Femur (tissue), 1 donor: ENCODE results near the gene INPP5J.
"Not testable (repeated sequence)": the region's sequence is repeated elsewhere in the genome, so short reads cannot be mapped to it uniquely, and the experiment has no call there.

Experiments
- DNase-seq: peaks from one replicate; pipeline ENCODE4 v3.0.0-alpha.2; 2017

INPP5J gene

DNA sequence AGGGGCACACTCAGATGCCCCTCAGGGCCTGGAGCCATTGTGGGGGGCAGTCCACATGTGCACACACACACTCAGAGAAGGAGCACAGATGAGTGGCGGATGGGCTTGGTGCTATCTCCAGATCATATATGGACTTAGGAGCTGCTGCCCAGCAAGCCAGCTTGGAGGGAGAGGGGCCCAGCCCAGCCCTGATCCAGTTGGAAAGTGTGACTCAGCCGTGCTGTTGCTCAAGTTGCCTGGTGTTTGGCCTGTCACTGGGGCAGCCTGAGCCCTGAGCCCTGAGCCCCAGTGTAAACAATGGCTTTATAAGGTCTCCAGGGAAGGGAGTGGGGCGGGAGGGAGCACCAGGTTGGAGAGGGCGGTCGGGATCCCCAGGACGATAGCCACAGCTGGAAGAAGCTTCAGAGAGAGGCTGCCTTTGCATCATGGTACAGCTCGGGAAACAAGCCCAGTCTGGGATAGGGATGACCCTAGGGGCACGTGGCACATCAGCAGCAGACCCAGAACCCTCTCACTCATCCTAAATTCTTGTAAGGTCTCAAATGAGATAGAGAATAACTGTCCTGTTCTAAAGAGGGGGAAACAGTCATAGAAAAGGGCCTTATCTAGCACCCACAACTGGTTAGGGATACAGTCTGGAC, 20.2 kb upstream of the INPP5J start:
- DNase-seq = peak; percentile 51

DNA sequence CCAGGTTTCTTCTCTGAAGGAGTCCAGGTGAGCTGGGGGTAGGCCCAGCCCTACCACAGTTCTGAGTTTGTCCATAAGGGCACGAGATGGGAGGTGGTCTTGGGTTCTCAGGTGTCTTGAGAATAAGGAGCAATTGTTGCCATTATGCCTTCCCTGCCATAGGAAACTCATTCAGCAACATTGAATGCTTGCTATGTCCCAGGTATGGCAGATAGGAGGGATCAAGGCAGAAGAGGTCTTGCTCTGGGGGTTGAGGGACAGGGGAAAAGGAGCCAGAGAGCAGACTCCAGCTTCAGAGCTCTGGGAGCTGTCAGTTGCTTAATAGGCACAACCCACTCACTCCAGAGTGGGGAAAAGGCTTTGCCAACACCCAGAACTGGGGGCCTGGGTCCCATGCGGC, 19.7 kb upstream of the INPP5J start:
- no peak for DNase-seq

DNA sequence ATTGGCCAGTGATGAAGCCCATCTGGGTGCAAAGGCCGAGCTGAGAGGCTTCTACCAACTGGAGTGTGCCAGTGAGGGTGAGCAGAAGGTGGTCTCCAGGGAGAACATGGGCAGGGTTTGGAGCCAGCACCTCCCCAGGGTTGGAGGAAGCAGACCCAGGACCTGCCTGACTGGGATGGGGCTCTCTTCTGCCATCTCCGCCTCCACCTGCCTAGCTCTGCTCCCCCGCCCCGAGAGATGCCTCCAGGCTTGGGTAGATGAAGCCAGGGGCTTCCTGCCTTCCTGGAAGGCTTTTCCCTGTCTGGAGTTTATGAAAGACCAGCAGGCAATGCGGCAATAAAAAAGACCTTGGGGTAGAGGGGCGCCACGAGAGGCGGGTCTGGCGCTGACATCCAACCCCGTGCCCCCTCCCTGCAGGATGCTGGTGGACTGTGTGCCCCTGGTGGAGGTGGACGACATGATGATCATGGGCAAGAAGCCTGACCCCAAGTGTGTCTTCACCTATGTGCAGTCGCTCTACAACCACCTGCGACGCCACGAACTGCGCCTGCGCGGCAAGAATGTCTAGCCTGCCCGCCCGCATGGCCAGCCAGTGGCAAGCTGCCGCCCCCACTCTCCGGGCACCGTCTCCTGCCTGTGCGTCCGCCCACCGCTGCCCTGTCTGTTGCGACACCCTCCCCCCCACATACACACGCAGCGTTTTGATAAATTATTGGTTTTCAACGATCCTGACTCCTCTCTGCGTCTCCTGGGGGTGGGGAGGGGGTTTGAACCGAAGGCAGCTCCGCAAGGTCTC, 18.7 kb upstream of the INPP5J start:
- DNase-seq = peak; percentile 46

DNA sequence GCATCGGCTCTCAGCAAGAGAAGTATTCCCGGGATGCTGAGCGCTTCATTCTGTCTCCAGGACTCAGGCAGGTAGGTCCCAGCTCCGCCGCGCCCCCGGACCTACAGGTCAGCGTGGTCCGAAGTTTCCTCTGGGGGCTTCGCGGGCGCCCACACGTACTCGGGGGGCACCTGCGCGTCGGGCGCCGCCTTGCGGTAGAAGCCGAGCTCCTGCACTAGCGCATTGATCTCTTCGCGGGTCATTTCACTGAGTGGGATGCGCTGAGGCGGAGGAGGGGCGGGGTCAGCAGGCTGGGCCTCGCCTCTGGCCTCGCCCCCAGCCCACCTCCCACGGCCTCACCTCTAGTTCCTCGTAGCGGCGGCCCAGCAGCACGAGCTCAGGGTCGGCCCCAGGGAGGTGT, 17.9 kb upstream of the INPP5J start:
- DNase-seq = peak; percentile 48

DNA sequence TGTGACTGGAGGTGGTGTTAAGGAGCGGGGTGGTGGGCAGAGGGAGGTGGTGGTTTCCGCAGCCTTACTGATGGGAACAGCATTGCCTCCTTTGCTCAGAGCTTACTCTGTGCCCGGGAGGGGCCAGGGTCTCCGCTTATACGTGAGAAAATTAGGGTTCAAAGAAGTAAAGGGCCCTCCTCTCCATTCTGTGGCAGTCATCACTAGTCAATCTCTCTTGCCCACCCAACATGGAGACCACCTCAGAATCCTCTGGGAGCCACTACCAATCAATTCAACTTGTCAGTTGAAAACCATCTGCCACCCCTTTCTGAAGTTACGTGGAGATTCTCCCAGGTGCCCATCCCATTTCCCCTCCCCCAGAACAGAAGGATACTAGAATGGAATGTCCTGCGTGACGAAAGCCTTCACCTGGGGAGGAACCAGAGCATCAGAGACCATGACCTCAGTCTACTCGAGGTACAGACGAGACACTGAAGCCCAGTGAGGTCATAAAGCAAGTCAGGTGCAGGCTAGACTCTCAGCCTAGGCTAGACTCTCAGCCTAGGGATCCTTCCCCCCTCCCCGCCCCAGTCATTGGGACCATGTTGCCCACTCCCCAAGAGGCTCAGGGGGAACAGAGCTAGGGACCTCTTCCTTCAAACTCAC, 17.4 kb upstream of the INPP5J start:
- DNase-seq = no peak

DNA sequence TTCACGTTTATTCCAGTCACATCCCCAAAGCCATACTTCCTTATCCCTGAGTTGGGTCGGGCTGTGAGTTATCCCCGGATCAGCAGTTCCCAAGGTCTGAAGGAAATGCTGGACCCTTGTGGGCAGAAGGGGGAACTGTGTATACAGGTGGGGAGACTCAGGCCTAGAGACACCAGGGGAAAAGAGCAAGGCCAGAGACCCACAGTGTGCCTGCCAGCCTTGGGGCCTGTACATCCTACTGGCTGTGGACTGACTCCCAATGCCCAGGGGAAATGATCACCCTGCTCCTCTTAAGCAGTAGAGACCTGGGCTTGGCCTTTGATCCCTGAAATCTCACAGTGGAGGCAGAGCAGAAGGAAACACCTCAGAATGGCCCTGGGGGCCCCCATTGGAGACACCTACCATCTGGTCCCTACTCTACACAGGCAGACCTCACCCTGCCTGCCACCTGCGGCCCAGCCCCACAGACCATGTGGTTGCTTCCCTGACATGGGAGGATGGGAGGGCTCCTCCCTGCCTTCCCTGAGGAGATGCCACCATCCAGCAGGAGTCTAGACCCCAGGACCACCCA, 16.7 kb upstream of the INPP5J start:
- no peak for DNase-seq

DNA sequence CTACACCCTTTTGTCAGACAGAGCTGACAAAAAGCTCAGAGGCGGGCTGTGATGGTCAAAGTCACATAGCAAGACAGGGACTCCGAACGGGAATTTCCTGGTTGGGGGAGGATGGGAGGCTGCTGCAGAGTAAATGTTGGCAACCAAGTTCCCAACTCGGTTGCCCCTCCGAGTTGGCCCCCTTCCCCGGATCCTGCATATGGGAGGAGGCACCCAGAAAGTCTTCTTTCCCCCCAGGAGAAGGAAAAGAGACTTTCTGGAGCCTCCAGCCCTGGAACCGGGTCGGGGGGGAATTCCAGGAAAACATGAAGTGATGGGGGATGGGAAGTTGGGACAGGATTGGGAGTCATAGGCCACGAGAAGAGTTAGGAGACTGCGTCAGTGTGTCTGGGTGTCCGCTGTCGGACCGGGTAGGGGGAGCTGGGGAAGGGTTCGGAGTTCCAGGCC, 16.0 kb upstream of the INPP5J start:
- DNase-seq = peak; percentile 61

DNA sequence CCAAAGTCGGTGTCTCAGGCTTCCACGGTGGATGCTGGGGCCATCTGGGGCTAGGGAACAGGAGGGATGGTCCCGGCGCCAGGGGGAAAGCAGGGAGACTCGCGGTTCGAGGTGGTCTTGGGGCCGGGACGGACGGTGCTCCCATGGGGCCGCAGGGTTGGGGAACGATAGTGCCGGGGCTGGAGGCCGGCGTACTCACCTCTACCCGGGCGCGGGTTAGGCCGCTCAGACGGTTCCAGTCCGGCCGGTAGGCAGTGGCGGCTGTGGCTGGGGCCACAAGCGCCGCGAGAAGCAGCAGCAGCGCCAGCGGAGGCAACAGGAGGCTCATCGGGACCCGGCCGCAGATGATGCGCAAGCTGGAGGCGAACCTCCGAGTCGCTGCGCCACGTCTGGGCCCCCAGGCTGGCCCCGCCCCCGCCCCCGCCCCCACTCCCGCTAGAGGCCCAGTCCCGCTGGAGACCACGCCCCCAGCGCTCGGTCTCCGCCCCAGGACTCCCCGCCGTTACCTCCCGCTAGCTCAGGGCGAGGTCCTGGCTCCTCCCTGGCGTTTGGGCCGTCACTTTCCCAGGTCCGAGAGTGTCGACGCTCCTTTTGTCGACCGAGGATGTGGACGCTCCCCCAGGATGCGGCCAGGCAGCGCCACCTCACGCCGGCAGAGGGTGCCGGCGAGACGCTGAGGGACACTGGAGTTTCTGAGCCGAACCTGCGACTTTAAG, 15.4 kb upstream of the INPP5J start, which contains the start of gene SELENOM:
Gene SELENOM (minus strand): TSS at position 391 of the 716 bp plus-strand sequence. CDS start 63 bp downstream, at position 328.
- peak; percentile 98 for DNase-seq

DNA sequence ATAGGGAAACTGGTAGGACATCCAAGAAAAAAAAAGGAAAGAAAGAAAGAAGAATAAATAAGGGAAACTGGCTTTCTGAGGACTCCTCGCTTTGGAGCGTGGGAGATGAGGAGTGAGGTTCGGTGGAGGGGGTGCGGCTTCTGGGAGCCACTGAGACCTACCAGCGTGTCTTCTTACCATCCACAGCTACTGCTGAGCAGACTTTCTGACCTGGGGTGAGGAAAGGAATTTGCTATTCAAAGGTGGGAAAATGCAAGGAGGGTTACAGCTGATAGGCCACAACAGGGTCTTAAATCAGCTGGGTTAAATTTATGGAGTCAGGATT, 14.9 kb upstream of the INPP5J start:
- no peak for DNase-seq

DNA sequence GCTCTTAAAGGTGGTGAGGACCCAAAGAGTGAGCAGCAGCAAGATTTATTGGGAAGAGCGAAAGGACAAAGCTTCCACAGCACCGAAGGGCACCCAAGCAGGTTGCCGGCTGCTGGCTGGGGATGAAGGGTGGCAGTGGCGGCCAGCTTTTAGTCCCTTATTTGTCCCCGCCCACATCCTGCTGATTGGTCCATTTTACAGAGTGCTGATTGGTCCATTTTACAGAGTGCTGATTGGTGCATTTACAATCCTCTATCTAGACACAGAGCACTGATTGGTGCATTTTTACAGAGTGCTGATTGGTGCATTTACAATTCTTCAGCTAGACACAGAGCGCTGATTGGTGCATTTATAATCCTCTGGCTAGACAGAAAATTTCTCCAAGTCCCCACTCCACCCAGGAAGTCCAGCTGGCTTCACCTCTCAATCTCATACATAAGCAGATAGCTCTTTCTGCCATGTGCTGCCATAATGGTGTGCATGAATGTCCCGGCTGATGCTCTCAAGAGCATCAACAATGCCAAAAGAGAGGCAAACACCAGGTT, 10.1 kb upstream of the INPP5J start:
- not testable (repeated sequence) for DNase-seq

DNA sequence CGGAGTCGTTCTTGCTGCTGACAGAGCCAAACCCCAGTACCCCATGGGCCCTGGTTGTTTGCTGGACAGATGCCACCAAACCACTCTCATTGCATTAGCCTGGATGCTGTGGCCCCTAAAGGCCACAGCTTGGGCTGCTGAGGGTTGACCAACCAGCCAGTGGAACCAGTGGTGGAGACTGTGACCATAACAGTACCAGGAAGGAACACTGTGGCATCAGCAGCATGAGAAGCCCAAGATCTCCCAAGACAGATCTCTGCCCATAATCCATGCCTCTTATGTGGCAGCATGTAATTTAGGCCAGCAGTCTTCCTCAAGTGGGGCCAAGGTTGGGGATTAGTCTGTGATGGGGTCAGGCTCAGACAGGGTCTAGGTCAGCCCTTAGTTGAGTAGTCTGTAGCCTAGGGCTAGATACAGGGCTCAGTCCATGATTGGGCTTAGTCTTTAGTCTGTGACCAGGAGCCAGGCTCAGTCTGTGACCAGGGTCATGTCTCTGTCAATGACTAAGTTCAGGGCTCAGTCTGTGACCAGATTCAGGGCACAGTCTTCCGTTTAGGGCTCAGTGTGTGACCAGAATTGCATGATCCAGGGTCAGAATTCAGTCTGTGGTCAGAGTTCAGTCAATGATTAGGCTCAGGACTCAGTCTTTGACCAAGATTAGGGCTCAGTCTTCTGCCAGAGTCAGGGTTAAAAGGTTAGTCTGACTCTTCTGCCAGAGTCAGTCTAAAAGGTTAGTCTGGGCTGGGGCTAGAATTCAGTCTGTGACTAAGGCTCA, 4.5 kb upstream of the INPP5J start:
- DNase-seq = no peak

DNA sequence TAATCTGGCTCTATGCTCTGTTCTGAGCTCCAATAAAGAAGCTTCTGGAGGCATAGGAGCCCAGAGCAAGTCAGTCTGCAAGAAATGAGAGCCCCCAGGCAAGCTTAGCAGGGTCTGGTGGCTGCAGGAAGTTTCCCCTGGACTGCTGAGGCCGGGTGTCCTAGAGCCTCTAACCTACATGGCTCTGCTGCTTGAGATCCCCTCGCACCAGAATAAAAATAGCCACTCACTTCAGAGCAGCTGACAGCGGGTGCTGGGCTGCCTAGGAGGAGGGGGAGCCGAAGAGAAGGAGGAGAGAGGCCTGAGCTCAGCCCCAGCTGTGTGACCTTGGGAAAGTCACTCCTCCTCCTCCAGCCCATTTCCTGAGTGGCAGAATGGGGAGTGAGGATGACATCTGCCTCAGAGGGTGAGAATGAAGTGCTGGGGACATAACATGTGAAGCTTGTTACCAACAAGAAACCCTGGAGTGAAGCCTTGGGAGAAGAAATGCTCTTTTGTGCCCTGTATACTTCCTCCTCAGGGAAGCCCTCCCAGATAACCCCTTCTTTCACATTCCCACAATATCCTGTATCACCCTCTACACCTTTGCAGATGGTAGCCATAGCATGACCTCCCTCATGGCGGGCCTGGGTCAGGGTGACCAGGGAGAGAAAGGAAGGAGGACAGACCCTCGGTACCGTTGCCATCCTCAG, 3.6 kb upstream of the INPP5J start:
- DNase-seq = no peak

DNA sequence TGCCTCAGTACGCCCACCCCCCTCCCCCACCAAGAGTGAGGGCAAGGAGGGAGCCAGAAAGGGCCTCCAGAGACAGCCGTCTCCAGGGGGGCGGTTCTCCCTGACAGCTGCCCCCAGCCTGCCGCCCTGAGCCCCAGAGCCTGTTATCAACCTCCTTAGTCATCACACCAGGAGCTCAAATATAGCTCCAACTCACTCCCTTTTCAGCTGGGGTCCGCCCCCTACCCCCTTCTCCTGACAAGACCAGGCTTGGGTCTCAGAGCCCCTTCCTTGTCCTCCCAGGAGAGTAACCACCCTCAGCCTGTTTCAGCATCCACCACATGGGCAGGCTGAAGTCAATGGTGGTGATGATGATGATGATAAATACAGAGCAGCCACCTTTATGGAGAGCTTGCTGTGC, 2.5 kb upstream of the INPP5J start:
- DNase-seq = no peak

DNA sequence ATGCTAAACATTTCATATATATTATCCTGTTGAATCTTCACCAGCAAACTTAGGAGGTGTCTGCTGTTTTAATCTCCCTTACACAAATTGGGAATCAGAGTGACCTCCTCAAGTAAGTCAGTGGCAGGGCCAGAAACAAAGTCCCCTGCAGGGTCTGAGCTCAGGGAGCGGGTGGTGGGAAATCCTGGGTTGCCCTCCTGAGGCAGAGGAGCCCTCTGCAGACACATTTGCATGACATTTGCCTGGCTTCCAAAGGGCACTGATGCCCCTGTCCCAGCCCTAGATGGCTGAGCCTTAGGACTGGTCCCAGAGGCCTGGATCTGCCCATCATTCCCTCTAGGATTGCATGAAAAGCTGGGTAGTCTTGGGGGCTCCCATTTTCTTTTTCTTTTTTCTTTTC, 2.1 kb upstream of the INPP5J start:
- DNase-seq = no peak

DNA sequence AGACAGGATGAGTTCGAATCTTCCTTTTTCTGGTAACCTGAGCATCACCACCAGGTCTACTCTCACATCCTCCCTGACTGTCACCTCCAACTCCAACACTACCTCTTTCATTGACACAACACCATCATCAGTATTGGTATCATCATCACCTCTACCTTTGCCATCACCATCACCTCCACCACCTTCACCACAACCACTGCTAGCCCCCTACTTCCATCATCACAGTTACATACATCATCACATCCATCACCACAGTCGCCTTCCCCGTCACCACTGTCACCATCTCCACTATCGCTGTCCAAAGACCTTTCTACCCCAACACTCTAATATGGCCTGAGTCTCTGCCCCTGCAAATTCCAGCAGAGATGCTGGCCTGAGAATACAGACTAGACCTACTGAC, 1.4 kb upstream of the INPP5J start:
- no peak for DNase-seq

DNA sequence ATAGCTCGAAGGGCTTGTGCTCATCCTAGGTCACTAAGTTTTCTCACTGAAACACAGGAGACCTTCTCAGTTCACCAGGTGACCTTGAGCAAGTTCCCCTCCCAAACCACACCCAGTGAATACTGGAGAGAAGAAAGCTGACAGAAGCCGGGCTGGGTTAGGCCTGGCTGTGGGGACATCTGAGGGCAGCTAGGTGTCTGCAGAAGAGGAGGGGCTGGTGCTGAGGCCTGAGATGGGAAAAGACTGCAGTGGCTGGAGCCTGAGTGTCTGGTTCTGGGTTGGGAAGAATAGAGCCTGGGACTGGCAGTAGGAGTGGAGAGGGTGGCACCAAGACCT, 602 bp upstream of the INPP5J start:
- no peak for DNase-seq

DNA sequence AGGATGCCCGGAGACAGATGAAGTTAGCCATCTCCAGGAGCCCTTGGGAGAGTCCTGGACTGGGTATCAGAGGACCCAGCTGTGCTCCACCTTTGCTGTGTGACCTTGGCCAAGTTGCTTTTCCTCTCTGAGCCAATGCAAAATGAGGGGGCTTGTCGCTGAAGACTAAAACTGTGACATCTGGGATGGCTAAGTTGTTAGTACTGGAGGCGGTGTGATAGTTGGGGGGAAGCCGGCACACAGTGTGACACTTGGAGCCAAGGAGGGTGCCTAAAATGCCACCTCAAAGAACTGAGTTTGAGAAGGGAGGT, 481 bp downstream of the INPP5J start:
- DNase-seq = no peak

DNA sequence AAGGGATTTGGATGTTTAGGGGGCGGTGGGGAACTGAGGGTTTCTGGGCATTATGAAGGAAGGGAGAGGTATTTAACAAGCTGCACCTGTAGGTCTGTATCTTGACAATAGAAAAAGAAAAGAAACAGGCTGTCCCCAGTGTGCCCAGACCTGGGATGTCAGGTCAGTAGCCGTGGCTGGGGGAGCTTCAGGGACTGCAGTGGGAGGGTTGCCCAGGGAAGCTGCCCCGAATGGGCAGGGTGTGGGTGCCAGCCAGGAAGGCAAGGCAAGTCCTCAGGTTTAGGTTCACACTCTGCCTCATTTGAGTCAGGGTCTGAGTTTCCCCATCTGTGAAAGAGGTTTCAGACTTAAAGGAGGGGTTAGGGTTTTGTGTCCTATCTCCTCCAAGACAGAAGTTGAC, 1.5 kb downstream of the INPP5J start:
- no peak for DNase-seq

DNA sequence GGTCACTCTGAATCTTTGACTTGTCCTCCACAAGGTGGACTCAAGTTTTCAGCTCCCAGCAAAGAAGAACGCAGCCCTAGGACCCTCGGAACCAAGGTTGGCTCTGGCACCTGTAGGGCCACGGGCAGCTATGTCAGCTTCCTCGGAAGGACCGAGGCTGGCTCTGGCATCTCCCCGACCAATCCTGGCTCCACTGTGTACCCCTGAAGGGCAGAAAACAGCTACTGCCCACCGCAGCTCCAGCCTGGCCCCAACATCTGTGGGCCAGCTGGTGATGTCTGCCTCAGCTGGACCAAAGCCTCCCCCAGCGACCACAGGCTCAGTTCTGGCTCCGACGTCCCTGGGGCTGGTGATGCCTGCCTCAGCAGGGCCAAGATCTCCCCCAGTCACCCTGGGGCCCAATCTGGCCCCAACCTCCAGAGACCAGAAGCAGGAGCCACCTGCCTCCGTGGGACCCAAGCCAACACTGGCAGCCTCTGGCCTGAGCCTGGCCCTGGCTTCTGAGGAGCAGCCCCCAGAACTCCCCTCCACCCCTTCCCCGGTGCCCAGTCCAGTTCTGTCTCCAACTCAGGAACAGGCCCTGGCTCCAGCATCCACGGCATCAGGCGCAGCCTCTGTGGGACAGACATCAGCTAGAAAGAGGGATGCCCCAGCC, 2.2 kb downstream of the INPP5J start:
- no peak for DNase-seq

DNA sequence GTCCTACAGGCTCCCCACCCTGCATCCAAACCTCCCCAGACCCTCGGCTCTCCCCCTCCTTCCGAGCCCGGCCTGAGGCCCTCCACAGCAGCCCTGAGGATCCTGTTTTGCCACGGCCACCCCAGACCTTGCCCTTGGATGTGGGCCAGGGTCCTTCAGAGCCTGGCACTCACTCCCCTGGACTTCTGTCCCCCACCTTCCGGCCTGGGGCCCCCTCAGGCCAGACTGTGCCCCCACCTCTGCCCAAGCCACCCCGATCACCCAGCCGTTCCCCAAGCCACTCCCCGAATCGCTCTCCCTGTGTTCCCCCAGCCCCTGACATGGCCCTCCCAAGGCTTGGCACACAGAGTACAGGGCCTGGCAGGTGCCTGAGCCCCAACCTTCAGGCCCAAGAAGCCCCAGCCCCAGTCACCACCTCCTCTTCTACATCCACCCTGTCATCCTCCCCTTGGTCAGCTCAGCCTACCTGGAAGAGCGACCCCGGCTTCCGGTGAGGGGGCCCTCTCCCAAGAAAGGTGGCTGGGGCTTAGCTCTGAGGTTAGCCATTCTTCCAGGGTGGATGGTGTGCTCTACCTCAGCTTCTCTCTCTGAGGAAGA, 2.9 kb downstream of the INPP5J start:
- DNase-seq = no peak
